Sigmoid colon (tissue), 7 donors: ENCODE results near the gene ZMYM3. TPM values are rescaled to one million over a fixed set of nuclear protein-coding genes. Genes with fewer than 3 reads are reported as not detected.
"Not testable (repeated sequence)": the region's sequence is repeated elsewhere in the genome, so short reads cannot be mapped to it uniquely, and the experiment has no call there.

Experiments used
- DNase-seq: peaks from one replicate; pipeline ENCODE4 v3.0.0-alpha.2; 2019
- H3K27ac ChIP-seq, 4 donors: fragments of 200-600 bp; sonication (generic); one replicate each; pipeline ENCODE4 v1.5.1; 2016 to 2019; ENCODE audit warnings: mild to moderate bottlenecking in 1 of 4
- H3K27me3 ChIP-seq, 3 donors: fragments of 200-600 bp; sonication (generic); one replicate each; pipeline ENCODE4 v1.5.1; 2019; ENCODE audit warnings: mild to moderate bottlenecking in 1 of 3
- H3K36me3 ChIP-seq, 4 donors: fragments of 200-600 bp; sonication (generic); one replicate each; pipeline ENCODE4 v1.5.1; 2016 to 2019
- H3K4me1 ChIP-seq, 4 donors: fragments of 200-600 bp; sonication (generic); one replicate each; pipeline ENCODE4 v1.5.1; 2017 to 2019
- H3K4me3 ChIP-seq, 4 donors: fragments of 200-600 bp; sonication (generic); one replicate each; pipeline ENCODE4 v1.5.1; 2017 to 2019; ENCODE audit warnings: mild to moderate bottlenecking in 2 of 4, moderate library complexity in 1 of 4
- H3K9me3 ChIP-seq, 4 donors: fragments of 200-600 bp in 3 of 4; sonication (generic) in 3 of 4; one replicate each; pipeline versions ENCODE4 v1.5.1 to v1.6.1; 2013 to 2019
- EP300 ChIP-seq, 4 donors: sonication (generic); formaldehyde crosslinking; IDR thresholded peaks; one replicate each; pipeline ENCODE4 v1.6.1; 2017; ENCODE audit warnings: antibody characterized with exemption in 4 of 4
- POLR2A ChIP-seq, 2 donors: fragments of 450-650 bp; IDR thresholded peaks; one replicate each; pipeline ENCODE4 v1.6.1; 2016; ENCODE audit warnings: antibody characterized with exemption in 2 of 2, mild to moderate bottlenecking in 2 of 2, moderate library complexity in 2 of 2
- POLR2AphosphoS5 ChIP-seq, 4 donors: sonication (generic); formaldehyde crosslinking; IDR thresholded peaks; one replicate each; pipeline ENCODE4 v1.6.1; 2017; ENCODE audit warnings: antibody characterized with exemption in 4 of 4
- WGBS, 2 donors: extraction: QIAGEN DNeasy Blood & Tissue Kit; methylation state at CpG; one replicate each; pipeline ENCODE4 v1.1.7; 2013; 5-methylcytosine and 5-hydroxymethylcytosine counted together
- intact Hi-C: fragments of 100-400 bp; cut with DNase I; formaldehyde crosslinking; loops from one replicate; pipeline ENCODE4 v1.15.1; 2023
- polyA plus RNA-seq, 3 donors: library from polyadenylated mRNA; stranded (reverse); fragments of 200-250 nt; gene quantifications; one replicate each; pipeline ENCODE4 v1.2.3, GENCODE V29; 2013
- total RNA-seq, 4 donors: library from RNA; depleted of rRNA; stranded (reverse); fragments of >200 nt; gene quantifications; one replicate each; pipeline ENCODE4 v1.1.0, GENCODE V29; 2016
- TF ChIP-seq, protein P1 (sequence below), 4 experiments: fragments of 450-650 bp in 3 of 4; fragments of 200-600 bp in 1 of 4; IDR thresholded peaks; one replicate each; pipeline ENCODE4 v1.5.1; 2016 to 2019; ENCODE audit warnings: antibody characterized with exemption in 4 of 4, mild to moderate bottlenecking in 3 of 4, moderate library complexity in 2 of 4
- donor health status: healthy with polysubstance abuse.
- donor health status: Bipolar disorder and iron deficiency.
- donor health status: healthy.

The ZMYM3 gene
- total and polyA plus RNA-seq, 7 donors: 2.4 to 23.5 (median 12.4) TPM

DNA sequence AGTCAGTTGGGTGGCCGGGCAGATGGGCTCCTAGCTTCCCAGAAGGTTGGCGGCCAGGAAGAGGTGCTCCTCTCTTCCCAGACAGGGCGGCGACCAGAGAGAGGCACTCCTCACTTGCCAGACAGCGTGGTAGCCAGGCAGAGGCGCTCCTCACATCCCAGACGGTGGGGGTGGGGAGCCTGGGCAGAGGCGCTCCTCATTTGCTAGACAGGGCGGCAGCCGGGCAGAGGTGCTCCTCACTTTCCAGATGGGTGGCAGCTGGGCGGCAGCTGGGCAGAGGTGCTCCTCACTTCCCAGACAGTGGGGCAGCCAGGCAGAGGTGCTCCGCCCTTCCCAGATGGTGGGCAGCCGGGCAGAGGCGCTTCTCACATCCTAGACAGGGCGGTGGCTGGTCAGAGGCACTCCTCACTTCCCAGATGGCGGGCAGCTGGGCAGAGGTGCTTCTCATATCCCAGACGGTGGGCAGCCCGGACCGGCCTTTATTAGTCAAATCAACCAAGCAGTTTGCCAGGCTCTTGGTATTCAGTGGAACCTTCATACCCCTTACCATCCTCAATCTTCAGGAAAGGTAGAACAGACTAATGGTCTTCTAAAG lies 16.0 kb upstream of the ZMYM3 start:
- Histone ChIP-seq H3K4me1 (no peaks in the 10 kb centered on the region), H3K27ac (no peak overlapping the region), H3K4me3 (no peak overlapping the region), H3K36me3 (no peaks in the 10 kb centered on the region), H3K27me3 (no peaks in the 10 kb centered on the region), H3K9me3 (no peaks in the 10 kb centered on the region)
- intact Hi-C loops: no loop called here
- TF ChIP-seq POLR2A (IDR thresholded peaks at IDR 0.05): no peak
- TF ChIP-seq, protein P1, sequence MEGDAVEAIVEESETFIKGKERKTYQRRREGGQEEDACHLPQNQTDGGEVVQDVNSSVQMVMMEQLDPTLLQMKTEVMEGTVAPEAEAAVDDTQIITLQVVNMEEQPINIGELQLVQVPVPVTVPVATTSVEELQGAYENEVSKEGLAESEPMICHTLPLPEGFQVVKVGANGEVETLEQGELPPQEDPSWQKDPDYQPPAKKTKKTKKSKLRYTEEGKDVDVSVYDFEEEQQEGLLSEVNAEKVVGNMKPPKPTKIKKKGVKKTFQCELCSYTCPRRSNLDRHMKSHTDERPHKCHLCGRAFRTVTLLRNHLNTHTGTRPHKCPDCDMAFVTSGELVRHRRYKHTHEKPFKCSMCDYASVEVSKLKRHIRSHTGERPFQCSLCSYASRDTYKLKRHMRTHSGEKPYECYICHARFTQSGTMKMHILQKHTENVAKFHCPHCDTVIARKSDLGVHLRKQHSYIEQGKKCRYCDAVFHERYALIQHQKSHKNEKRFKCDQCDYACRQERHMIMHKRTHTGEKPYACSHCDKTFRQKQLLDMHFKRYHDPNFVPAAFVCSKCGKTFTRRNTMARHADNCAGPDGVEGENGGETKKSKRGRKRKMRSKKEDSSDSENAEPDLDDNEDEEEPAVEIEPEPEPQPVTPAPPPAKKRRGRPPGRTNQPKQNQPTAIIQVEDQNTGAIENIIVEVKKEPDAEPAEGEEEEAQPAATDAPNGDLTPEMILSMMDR (IDR thresholded peaks at IDR 0.05): no peak
- TF ChIP-seq EP300 (IDR thresholded peaks at IDR 0.05): no peak
- TF ChIP-seq POLR2AphosphoS5 (IDR thresholded peaks at IDR 0.05): no peak
- WGBS, 2 donors: 94 to 96% methylated on average over 19 of the region's 19 CpGs
- no peak for DNase-seq

DNA sequence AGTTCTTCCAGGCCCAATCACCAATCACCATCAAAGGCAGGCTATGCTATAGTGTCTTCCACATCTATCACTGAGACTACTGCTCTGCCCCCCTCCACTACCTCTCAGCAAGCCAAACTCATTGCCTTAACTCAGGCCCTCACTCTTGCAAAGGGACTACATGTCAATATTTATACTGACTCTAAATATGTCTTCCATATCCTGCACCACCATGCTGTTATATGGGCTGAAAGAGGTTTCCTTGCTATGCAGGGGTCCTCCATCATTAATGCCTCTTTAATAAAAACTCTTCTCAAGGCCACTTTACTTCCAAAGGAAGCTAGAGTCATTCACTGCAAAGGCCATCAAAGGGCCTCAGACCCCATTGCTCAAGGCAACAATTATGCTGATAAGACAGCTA lies 14.7 kb upstream of the ZMYM3 start:
- H3K36me3 ChIP-seq, DNase-seq, H3K27ac ChIP-seq, H3K9me3 ChIP-seq, H3K27me3 ChIP-seq, intact Hi-C loops, H3K4me1 ChIP-seq, H3K4me3 ChIP-seq: not testable (repeated sequence)

DNA sequence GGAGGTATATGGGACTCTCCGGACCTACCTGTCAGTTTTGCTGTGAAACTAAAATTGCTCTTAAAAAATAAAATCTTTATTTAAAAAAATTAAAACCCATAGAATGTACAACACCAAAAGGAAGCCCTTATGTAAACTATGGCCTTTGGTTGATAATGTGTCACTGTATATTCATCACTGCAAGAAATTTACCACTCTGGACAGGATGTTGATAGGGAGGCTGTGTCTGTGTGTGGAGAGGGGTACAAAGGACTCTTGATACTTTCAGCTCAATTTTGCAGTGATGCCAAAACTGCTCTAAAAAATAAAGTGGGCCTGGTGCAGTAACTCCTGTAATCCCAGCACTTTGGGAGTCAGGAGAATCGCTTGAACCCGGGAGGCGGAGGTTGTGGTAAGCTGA lies 2.9 kb upstream of the ZMYM3 start:
- intact Hi-C loops: loop anchor here (10.0 kb wide), 1 partner anchor 72 kb away; no protein-coding TSS in a partner anchor
- WGBS, 2 donors: 92% methylated on average over 4 of the region's 4 CpGs

DNA sequence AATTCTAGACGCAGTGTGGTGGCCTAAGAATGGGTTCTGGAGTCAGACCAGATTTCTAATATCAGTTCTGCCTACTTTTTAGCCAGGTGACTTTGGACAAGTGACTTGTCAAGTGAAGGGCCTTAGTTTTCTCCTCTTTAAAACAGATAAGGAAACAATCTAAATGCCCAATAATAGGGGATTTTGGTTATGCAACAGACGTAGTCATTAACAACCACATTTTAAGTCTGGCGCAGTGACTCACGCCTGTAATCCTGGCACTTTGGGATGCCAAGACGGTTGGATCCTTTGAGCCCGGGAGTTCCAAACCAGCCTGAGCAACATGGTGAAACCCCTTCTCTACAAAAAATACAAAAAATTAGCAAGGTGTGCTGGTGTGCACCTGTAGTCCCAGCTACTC lies 2.1 kb upstream of the ZMYM3 start:
- Histone ChIP-seq H3K27ac (peak overlapping the region in 3 of 4 donors; percentile 88 to 93 (median 90)), H3K36me3 (no peaks in the 10 kb centered on the region), H3K4me3 (no peak overlapping the region), H3K4me1 (peaks cover 0 to 16% (median 12%) of the 10 kb centered on the region in 4 donors), H3K27me3 (no peaks in the 10 kb centered on the region), H3K9me3 (no peaks in the 10 kb centered on the region)
- TF ChIP-seq POLR2AphosphoS5 (IDR thresholded peaks at IDR 0.05): no peak
- TF ChIP-seq POLR2A (IDR thresholded peaks at IDR 0.05): no peak
- TF ChIP-seq, protein P1 (IDR thresholded peaks at IDR 0.05): no peak
- TF ChIP-seq EP300 (IDR thresholded peaks at IDR 0.05): no peak
- intact Hi-C loops: loop anchor here (10.0 kb wide), 1 partner anchor 71 kb away; no protein-coding TSS in a partner anchor
- WGBS, 2 donors: 86 to 87% methylated on average over 6 of the region's 6 CpGs
- DNase-seq: no peak

More for the DNA sequence above, 2.9 kb upstream of the ZMYM3 start:
- no peak for TF ChIP-seq EP300 (IDR thresholded peaks at IDR 0.05)
- TF ChIP-seq POLR2AphosphoS5 (IDR thresholded peaks at IDR 0.05): no peak
- TF ChIP-seq POLR2A (IDR thresholded peaks at IDR 0.05): no peak
- TF ChIP-seq, protein P1 (IDR thresholded peaks at IDR 0.05): no peak
- no peaks in the 10 kb centered on the region for H3K36me3 ChIP-seq
- H3K4me1 ChIP-seq: peaks cover 0 to 14% (median 11%) of the 10 kb centered on the region in 4 donors
- no peak overlapping the region for H3K4me3 ChIP-seq
- H3K27ac ChIP-seq: no peak overlapping the region
- H3K27me3 ChIP-seq: no peaks in the 10 kb centered on the region
- DNase-seq: no peak
- H3K9me3 ChIP-seq: no peaks in the 10 kb centered on the region

DNA sequence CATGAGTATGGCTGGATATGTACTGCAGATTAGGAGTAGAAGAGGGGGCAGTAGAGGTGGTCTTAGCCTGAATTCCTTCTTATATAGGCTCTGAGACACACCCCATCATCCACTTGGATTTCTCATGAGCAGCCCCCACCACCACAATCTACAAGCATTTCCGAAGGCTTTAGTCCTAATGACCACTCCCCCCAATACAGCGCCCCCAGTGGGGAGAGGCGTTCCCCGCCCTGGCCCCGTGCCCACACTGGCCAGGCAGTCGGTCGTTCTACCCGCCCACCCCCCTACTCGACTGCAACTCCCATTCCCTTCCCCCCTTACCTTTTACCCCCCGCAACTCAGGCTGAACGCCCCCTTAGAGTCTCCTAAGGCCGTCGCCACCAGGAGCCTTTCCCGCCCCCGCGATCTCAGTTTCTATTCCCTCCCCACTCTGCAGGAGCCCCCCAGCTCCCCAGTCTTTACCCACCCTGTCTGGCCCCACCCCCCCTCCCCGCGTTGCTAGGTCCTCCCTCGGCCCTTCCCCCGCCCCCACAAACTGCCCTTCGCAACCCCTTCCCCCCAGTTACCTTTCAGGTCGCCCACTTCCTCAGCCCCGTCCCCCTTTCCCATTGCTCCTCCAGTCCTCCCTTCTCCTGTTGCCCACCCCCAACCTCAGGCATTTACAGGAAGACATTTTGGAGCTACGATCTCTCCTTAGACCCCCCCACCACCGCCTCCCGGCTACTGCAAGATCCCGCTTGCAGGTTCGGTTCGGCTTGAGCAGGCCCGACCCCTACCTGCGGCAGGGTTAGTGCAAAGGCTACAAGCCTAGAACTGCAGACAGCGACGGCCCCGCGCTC lies 468 bp downstream of the ZMYM3 start:
- peak overlapping the region; percentile 85 to 93 (median 89) for H3K27ac ChIP-seq
- peak overlapping the region; percentile 53 to 70 (median 66) for H3K4me3 ChIP-seq
- peaks cover 0 to 16% (median 0%) of the 10 kb centered on the region in 4 donors for H3K36me3 ChIP-seq
- 1 to 2% methylated on average over 35 of the region's 35 CpGs for WGBS, 2 donors
- peak in 1 of 2 donors; percentile 39 for TF ChIP-seq POLR2A (IDR thresholded peaks at IDR 0.05)
- TF ChIP-seq POLR2AphosphoS5 (IDR thresholded peaks at IDR 0.05): peak in 1 of 4 donors; percentile 5
- TF ChIP-seq, protein P1 (IDR thresholded peaks at IDR 0.05): peak in 1 of 4 experiments; percentile 53
- TF ChIP-seq EP300 (IDR thresholded peaks at IDR 0.05): no peak
- H3K4me1 ChIP-seq: peaks cover 0 to 16% (median 12%) of the 10 kb centered on the region in 4 donors
- H3K27me3 ChIP-seq: no peaks in the 10 kb centered on the region
- intact Hi-C loops: loop anchor here (2.0 to 10.0 kb wide), 3 partner anchors 31 to 113 kb away; partner anchors contain the start of gene TAF1
- no peaks in the 10 kb centered on the region for H3K9me3 ChIP-seq
- no peak for DNase-seq
